ENCODE measurements around the gene PPP3CB.

Gene PPP3CB

DNA sequence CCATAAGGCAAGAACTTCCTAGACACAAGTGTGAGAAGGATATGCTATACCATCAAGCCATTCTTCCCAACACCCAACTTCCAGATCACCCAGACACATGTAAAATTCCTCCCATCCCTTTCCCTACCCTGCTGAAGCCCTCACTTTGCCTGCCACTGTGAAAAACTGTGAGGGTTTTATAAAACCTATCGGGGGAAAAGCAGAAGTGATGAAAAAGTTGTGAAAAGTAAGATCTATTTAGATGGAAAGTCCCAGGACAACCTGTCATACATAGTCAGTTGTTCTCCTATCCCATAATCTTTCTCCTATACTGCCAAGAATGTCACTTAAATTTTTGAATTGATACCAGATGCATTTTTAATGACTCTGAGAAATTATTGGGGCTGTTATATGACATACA is 39.0 kb upstream of the PPP3CB start:
- Histone ChIP-seq H2BK12ac (ENCODE audit: low read length) (no peak overlapping the region), H3K4me3 (ENCODE audit: low read length in 2 of 2) (no peak overlapping the region), H4K8ac (ENCODE audit: low read depth, low read length) (no peak overlapping the region), H3K4me1 (ENCODE audit: control insufficient read depth in 2 of 2, insufficient read depth in 1 of 2, low read depth in 1 of 2, low read length in 2 of 2) (peaks cover 0 to 7% of the 10 kb centered on the region in 2 donors), H3K9ac (ENCODE audit: low read depth, low read length, poor library complexity) (no peak overlapping the region), H3K18ac (ENCODE audit: low read length) (no peak overlapping the region), H3K9me3 (replicated peaks in 1 of 2; ENCODE audit: control insufficient read depth in 2 of 2, insufficient read depth in 1 of 2, low read depth in 1 of 2, low read length in 2 of 2) (peaks cover 0 to 2% of the 10 kb centered on the region in 2 donors), H3K14ac (ENCODE audit: low read length) (no peak overlapping the region), H2BK15ac (ENCODE audit: low read length) (no peak overlapping the region), H2AK5ac (ENCODE audit: low read depth, low read length) (no peak overlapping the region), H2BK120ac (ENCODE audit: low read depth, low read length) (no peak overlapping the region), H3K4ac (ENCODE audit: low read length) (no peak overlapping the region), H3K36me3 (replicated peaks in 1 of 2; ENCODE audit: control insufficient read depth in 2 of 2, insufficient read depth in 2 of 2, low read length in 2 of 2) (peaks cover 22 to 78% of the 10 kb centered on the region in 2 donors), H2BK5ac (ENCODE audit: low read length) (no peak overlapping the region), H3K23ac (ENCODE audit: low read depth, low read length, poor library complexity) (no peak overlapping the region), H3K27ac (replicated peaks; ENCODE audit: low read length) (no peak overlapping the region), H3K79me1 (ENCODE audit: low read depth, low read length) (peaks cover 2% of the 10 kb centered on the region), H4K91ac (ENCODE audit: low read depth, low read length, poor library complexity) (no peak overlapping the region), H3K4me2 (ENCODE audit: insufficient read depth, low read length, poor library complexity, severe bottlenecking) (no peak overlapping the region), H3K27me3 (ENCODE audit: control insufficient read depth in 3 of 3, insufficient read depth in 3 of 3, low read depth in 1 of 3, low read length in 3 of 3) (no peaks in the 10 kb centered on the region), H2AFZ (ENCODE audit: low read length) (no peak overlapping the region)
- WGBS, 2 donors (ENCODE audit: extremely low coverage in 2 of 2, insufficient read length in 2 of 2, insufficient replicate concordance in 1 of 2), result no CpG with 5 or more reads among the region's 1 CpG
- DNase-seq (ENCODE audit: low spot score), result no peak

DNA sequence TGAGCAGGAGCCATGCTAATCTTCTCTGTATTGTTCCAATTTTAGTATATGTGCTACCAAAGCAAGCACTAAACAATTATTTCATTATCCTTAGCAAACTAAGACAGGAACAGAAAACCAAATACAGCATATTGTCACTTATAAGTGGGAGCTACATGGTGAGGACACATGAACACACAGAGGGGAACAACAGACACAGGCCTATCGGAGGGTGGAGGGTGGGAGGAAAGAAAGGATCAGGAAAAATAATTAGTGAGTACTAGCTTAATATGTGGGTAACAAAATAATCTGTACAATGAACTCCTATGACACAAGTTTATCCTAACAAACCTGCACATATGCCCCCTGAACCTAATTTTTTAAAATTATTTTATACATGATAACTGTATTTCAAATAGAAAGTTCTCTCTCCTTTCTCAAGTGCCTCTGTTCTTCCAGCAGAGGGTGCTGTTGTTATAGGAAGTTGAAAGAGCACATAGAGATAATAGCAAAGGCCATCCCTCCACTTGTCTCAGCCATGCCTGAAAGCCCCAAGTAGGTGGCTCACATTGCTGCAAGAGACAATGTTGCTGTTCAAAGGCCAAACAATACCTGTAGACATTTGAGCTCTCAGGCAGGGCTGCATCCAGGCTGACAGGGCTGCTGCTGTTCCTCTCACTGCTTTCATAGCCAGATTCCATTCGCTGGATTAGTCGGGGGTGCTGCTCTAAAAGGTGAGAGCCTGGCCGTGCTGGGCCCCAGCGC is 33.4 kb upstream of the PPP3CB start:
- H3K9ac ChIP-seq (ENCODE audit: low read depth, low read length, poor library complexity), result no peak overlapping the region
- peak; percentile 83 for DNase-seq (ENCODE audit: low spot score)
- no peak overlapping the region for H2AFZ ChIP-seq (ENCODE audit: low read length)
- no peak overlapping the region for H2AK5ac ChIP-seq (ENCODE audit: low read depth, low read length)
- no peak overlapping the region for H3K18ac ChIP-seq (ENCODE audit: low read length)
- H3K4me2 ChIP-seq (ENCODE audit: insufficient read depth, low read length, poor library complexity, severe bottlenecking), result no peak overlapping the region
- H3K9me3 ChIP-seq (replicated peaks in 1 of 2; ENCODE audit: control insufficient read depth in 2 of 2, insufficient read depth in 1 of 2, low read depth in 1 of 2, low read length in 2 of 2), result no peaks in the 10 kb centered on the region
- H4K91ac ChIP-seq (ENCODE audit: low read depth, low read length, poor library complexity), result no peak overlapping the region
- no peak overlapping the region for H3K4ac ChIP-seq (ENCODE audit: low read length)
- no peak overlapping the region for H2BK12ac ChIP-seq (ENCODE audit: low read length)
- peaks cover 0 to 4% of the 10 kb centered on the region in 2 donors for H3K4me1 ChIP-seq (ENCODE audit: control insufficient read depth in 2 of 2, insufficient read depth in 1 of 2, low read depth in 1 of 2, low read length in 2 of 2)
- peaks cover 12 to 68% of the 10 kb centered on the region in 2 donors for H3K36me3 ChIP-seq (replicated peaks in 1 of 2; ENCODE audit: control insufficient read depth in 2 of 2, insufficient read depth in 2 of 2, low read length in 2 of 2)
- no peak overlapping the region for H3K14ac ChIP-seq (ENCODE audit: low read length)
- no peak overlapping the region for H3K23ac ChIP-seq (ENCODE audit: low read depth, low read length, poor library complexity)
- H4K8ac ChIP-seq (ENCODE audit: low read depth, low read length), result no peak overlapping the region
- H3K27ac ChIP-seq (replicated peaks; ENCODE audit: low read length), result peak overlapping the region; percentile 58
- no peak overlapping the region for H2BK5ac ChIP-seq (ENCODE audit: low read length)
- no peaks in the 10 kb centered on the region for H3K27me3 ChIP-seq (ENCODE audit: control insufficient read depth in 3 of 3, insufficient read depth in 3 of 3, low read depth in 1 of 3, low read length in 3 of 3)
- H2BK15ac ChIP-seq (ENCODE audit: low read length), result no peak overlapping the region
- no CpG with 5 or more reads among the region's 5 CpGs for WGBS, 2 donors (ENCODE audit: extremely low coverage in 2 of 2, insufficient read length in 2 of 2, insufficient replicate concordance in 1 of 2)
- H3K79me1 ChIP-seq (ENCODE audit: low read depth, low read length), result no peaks in the 10 kb centered on the region
- H2BK120ac ChIP-seq (ENCODE audit: low read depth, low read length), result no peak overlapping the region
- H3K4me3 ChIP-seq (ENCODE audit: low read length in 2 of 2), result no peak overlapping the region

DNA sequence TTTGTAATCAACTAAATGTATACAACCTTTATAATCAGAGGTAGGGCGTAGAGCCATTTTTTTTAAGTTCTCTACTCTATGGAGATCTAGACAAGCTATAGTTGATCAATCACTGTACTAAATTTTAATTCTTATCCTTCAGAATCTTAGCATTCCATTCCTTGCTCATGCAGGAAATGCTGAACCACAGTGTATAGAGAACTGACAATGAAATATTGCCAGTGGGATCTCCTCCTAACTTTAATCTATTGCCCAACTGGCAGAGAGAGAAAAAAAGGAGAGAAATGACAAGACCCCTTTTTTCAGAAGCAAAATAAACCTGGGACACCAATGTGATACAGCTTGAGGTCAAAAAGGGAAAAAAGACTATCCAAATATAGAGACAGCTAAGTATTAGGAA is 26.4 kb upstream of the PPP3CB start:
- no peaks in the 10 kb centered on the region for H3K4me1 ChIP-seq (ENCODE audit: control insufficient read depth in 2 of 2, insufficient read depth in 1 of 2, low read depth in 1 of 2, low read length in 2 of 2)
- H4K91ac ChIP-seq (ENCODE audit: low read depth, low read length, poor library complexity), result no peak overlapping the region
- H2BK12ac ChIP-seq (ENCODE audit: low read length), result no peak overlapping the region
- no peaks in the 10 kb centered on the region for H3K9me3 ChIP-seq (replicated peaks in 1 of 2; ENCODE audit: control insufficient read depth in 2 of 2, insufficient read depth in 1 of 2, low read depth in 1 of 2, low read length in 2 of 2)
- H2AFZ ChIP-seq (ENCODE audit: low read length), result no peak overlapping the region
- H3K4me2 ChIP-seq (ENCODE audit: insufficient read depth, low read length, poor library complexity, severe bottlenecking), result no peak overlapping the region
- H2BK5ac ChIP-seq (ENCODE audit: low read length), result no peak overlapping the region
- no peak overlapping the region for H3K23ac ChIP-seq (ENCODE audit: low read depth, low read length, poor library complexity)
- no peak overlapping the region for H3K4ac ChIP-seq (ENCODE audit: low read length)
- no peak overlapping the region for H3K18ac ChIP-seq (ENCODE audit: low read length)
- no peak overlapping the region for H4K8ac ChIP-seq (ENCODE audit: low read depth, low read length)
- H3K9ac ChIP-seq (ENCODE audit: low read depth, low read length, poor library complexity), result no peak overlapping the region
- no peaks in the 10 kb centered on the region for H3K79me1 ChIP-seq (ENCODE audit: low read depth, low read length)
- H3K27me3 ChIP-seq (ENCODE audit: control insufficient read depth in 3 of 3, insufficient read depth in 3 of 3, low read depth in 1 of 3, low read length in 3 of 3), result no peaks in the 10 kb centered on the region
- no CpG with 5 or more reads among the region's 1 CpG for WGBS, 2 donors (ENCODE audit: extremely low coverage in 2 of 2, insufficient read length in 2 of 2, insufficient replicate concordance in 1 of 2)
- H2BK120ac ChIP-seq (ENCODE audit: low read depth, low read length), result no peak overlapping the region
- H3K27ac ChIP-seq (replicated peaks; ENCODE audit: low read length), result no peak overlapping the region
- no peak overlapping the region for H3K4me3 ChIP-seq (ENCODE audit: low read length in 2 of 2)
- H2BK15ac ChIP-seq (ENCODE audit: low read length), result no peak overlapping the region
- no peak for DNase-seq (ENCODE audit: low spot score)
- peaks cover 47 to 89% of the 10 kb centered on the region in 2 donors for H3K36me3 ChIP-seq (replicated peaks in 1 of 2; ENCODE audit: control insufficient read depth in 2 of 2, insufficient read depth in 2 of 2, low read length in 2 of 2)
- H3K14ac ChIP-seq (ENCODE audit: low read length), result no peak overlapping the region
- H2AK5ac ChIP-seq (ENCODE audit: low read depth, low read length), result no peak overlapping the region

DNA sequence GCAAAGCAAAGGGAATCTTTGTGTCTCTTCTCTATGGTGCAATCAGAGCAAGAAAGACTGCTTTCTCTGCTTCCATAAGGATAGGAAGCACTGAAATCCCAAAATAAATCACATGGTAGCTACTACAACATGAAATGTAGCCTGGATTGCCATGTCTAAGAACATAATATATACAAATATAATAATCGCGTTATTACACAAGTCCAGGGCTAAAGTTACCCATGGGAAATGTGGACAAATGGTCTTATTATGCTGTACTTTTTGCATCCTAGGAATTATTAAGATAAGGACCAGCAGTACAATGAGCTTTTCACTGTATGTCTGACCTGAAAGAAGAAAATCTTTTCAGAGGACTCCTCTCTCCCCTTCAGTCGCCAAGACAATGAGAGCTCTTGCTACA is 23.5 kb upstream of the PPP3CB start:
- Histone ChIP-seq H3K23ac (ENCODE audit: low read depth, low read length, poor library complexity) (no peak overlapping the region), H2BK120ac (ENCODE audit: low read depth, low read length) (no peak overlapping the region), H3K9me3 (replicated peaks in 1 of 2; ENCODE audit: control insufficient read depth in 2 of 2, insufficient read depth in 1 of 2, low read depth in 1 of 2, low read length in 2 of 2) (no peaks in the 10 kb centered on the region), H4K91ac (ENCODE audit: low read depth, low read length, poor library complexity) (no peak overlapping the region), H3K4me1 (ENCODE audit: control insufficient read depth in 2 of 2, insufficient read depth in 1 of 2, low read depth in 1 of 2, low read length in 2 of 2) (no peaks in the 10 kb centered on the region), H3K79me1 (ENCODE audit: low read depth, low read length) (no peaks in the 10 kb centered on the region), H2AK5ac (ENCODE audit: low read depth, low read length) (no peak overlapping the region), H3K14ac (ENCODE audit: low read length) (no peak overlapping the region), H3K18ac (ENCODE audit: low read length) (no peak overlapping the region), H3K27me3 (ENCODE audit: control insufficient read depth in 3 of 3, insufficient read depth in 3 of 3, low read depth in 1 of 3, low read length in 3 of 3) (no peaks in the 10 kb centered on the region), H3K27ac (replicated peaks; ENCODE audit: low read length) (no peak overlapping the region), H3K4me2 (ENCODE audit: insufficient read depth, low read length, poor library complexity, severe bottlenecking) (no peak overlapping the region), H4K8ac (ENCODE audit: low read depth, low read length) (no peak overlapping the region), H2BK5ac (ENCODE audit: low read length) (no peak overlapping the region), H3K9ac (ENCODE audit: low read depth, low read length, poor library complexity) (no peak overlapping the region), H3K36me3 (replicated peaks in 1 of 2; ENCODE audit: control insufficient read depth in 2 of 2, insufficient read depth in 2 of 2, low read length in 2 of 2) (peaks cover 58 to 90% of the 10 kb centered on the region in 2 donors), H3K4ac (ENCODE audit: low read length) (no peak overlapping the region), H2AFZ (ENCODE audit: low read length) (no peak overlapping the region), H2BK12ac (ENCODE audit: low read length) (no peak overlapping the region), H3K4me3 (ENCODE audit: low read length in 2 of 2) (no peak overlapping the region), H2BK15ac (ENCODE audit: low read length) (no peak overlapping the region)
- no peak for DNase-seq (ENCODE audit: low spot score)
- WGBS, 2 donors (ENCODE audit: extremely low coverage in 2 of 2, insufficient read length in 2 of 2, insufficient replicate concordance in 1 of 2), result no CpG with 5 or more reads among the region's 3 CpGs

Measured in neuronal stem cell (in vitro differentiated cells).